GM12892 (cell line): ENCODE measurements around the gene LSAMP.

Experiments used
- POLR2A ChIP-seq: IDR thresholded peaks from 2 replicates; pipeline ENCODE4 v1.6.1; 2011; ENCODE audit warnings: low read depth, low read length, control low read depth
- POLR2AphosphoS5 ChIP-seq: IDR thresholded peaks from 2 replicates; pipeline ENCODE4 v1.6.1; 2011; ENCODE audit warnings: low read depth, low read length, control low read depth
- TAF1 ChIP-seq: IDR thresholded peaks from 2 replicates; pipeline ENCODE4 v1.6.1; 2011; ENCODE audit warnings: low read depth, mild to moderate bottlenecking, control low read depth, low read length, borderline replicate concordance

DNA sequence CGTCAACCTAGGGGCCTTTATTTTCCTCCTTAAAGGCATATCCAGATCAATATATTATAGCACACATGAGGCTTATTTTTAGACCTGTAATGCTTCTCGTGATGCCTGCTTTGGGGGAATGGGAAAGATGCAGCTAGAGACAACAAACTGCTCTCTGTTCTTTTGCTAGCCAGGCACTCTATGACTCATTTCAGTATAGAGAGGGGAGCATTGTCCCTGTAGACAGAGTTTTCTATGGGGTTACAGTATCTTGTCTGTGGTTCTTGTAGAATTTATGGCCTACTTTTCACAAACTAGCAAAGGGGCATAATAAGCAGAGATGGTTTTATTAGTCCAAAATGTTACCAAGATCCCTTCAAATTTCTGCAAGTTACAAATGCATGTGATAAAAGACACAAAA is 305.6 kb downstream of the LSAMP start:
- TF ChIP-seq POLR2A, result no peak
- TF ChIP-seq TAF1, result no peak
- no peak for TF ChIP-seq POLR2AphosphoS5
